ENCODE results near the gene HSD17B10.
"Not testable (repeated sequence)": the region's sequence is repeated elsewhere in the genome, so short reads cannot be mapped to it uniquely, and the experiment has no call there.

The HSD17B10 gene

GRCh38 chrX:53438174-53438831 is 4.1 kb upstream of the HSD17B10 start:
- DNase-seq, result peak in 1 of 56 donors; percentile 0

- DNase-seq, result no peak
Measured at GRCh38 chrX:53437206-53437605, 3.0 kb upstream of the HSD17B10 start.

GRCh38 chrX:53435997-53436396 is 1.8 kb upstream of the HSD17B10 start:
- DNase-seq, result peak in 22 of 56 donors; percentile 0 to 40 (median 2)

- DNase-seq, result no peak
Measured at GRCh38 chrX:53430231-53430630, 3.9 kb downstream of the HSD17B10 start.

GRCh38 chrX:53429755-53430154 is 4.4 kb downstream of the HSD17B10 start:
- no peak for DNase-seq

GRCh38 chrX:53422861-53423306 is 11.3 kb downstream of the HSD17B10 start, which contains the start of gene RIBC1:
Gene RIBC1 (plus strand): TSS chrX:53422873. CDS start chrX:53426277, 3,404 bp downstream.
- DNase-seq, result peak in 5 of 56 donors; percentile 27 to 52 (median 43)

- peak; percentile 41 to 99 (median 92) for DNase-seq
Measured at GRCh38 chrX:53422086-53422860, 11.9 kb downstream of the HSD17B10 start, which contains the start of gene SMC1A. Gene SMC1A (minus strand): TSS chrX:53422654. CDS start chrX:53422600, 54 bp downstream.

GRCh38 chrX:53421772-53422085 is 12.4 kb downstream of the HSD17B10 start:
- peak in 3 of 56 donors; percentile 48 to 63 (median 60) for DNase-seq

GRCh38 chrX:53421125-53421524 is 13.0 kb downstream of the HSD17B10 start:
- no peak for DNase-seq

- DNase-seq, result not testable (repeated sequence)
Measured at GRCh38 chrX:53420351-53420750, 13.8 kb downstream of the HSD17B10 start.

GRCh38 chrX:53412446-53412845 is 21.7 kb downstream of the HSD17B10 start:
- no peak for DNase-seq

- DNase-seq, result no peak
Measured at GRCh38 chrX:53403535-53403934, 30.6 kb downstream of the HSD17B10 start.

- no peak for DNase-seq
Measured at GRCh38 chrX:53398216-53398615, 36.0 kb downstream of the HSD17B10 start.

- no peak for DNase-seq
Measured at GRCh38 chrX:53395605-53396298, 38.4 kb downstream of the HSD17B10 start.

GRCh38 chrX:53383376-53384076 is 50.6 kb downstream of the HSD17B10 start:
- peak in 1 of 56 donors; percentile 1 for DNase-seq

Measured in nucleus accumbens (tissue), 56 donors.